Naive thymus-derived CD4-positive, alpha-beta T cell (primary cell): Measurements from ENCODE around the gene LIN7B. TPM values are rescaled to one million over a fixed set of nuclear protein-coding genes. Genes with fewer than 3 reads are reported as not detected.

Experiments
- ATAC-seq: fragments of 150-1000 bp; cut with Tn5 transposase; 2 replicates; pipeline ENCODE4 v1.10.0; 2021; ENCODE audit warnings: mild to moderate bottlenecking, moderate library complexity
- CTCF ChIA-PET: fragments of 350-600 bp; sonication (Branson Sonifier 250); formaldehyde crosslinking; loops from one replicate; lab custom pipeline; 2021; ENCODE audit warnings: antibody characterized with exemption; lab: Charles Lee
- POLR2A ChIA-PET: fragments of 350-600 bp; sonication (Branson Sonifier 250); formaldehyde crosslinking; loops from one replicate; lab custom pipeline; 2021; ENCODE audit warnings: antibody characterized with exemption, inconsistent platforms; lab: Charles Lee
- DNase-seq, 9 donors: peaks; one replicate each; pipeline versions ENCODE4 v3.0.0 to v3.0.0-alpha.2; 2020 to 2022; ENCODE audit warnings: mixed read lengths in 1 of 9
- H3K27ac ChIP-seq: one replicate; pipeline ENCODE4 v1.7.0; 2013; ENCODE audit warnings: mild to moderate bottlenecking, low read depth, low read length, moderate library complexity
- H3K27me3 ChIP-seq, 2 donors: one replicate each; pipeline ENCODE4 v1.7.0; 2013; ENCODE audit warnings: low read length in 2 of 2, mild to moderate bottlenecking in 2 of 2, moderate library complexity in 2 of 2; ENCODE audit not compliant: control insufficient read depth in 2 of 2, insufficient read depth in 2 of 2
- H3K36me3 ChIP-seq, 3 experiments: 1 replicate in 2 of 3; 2 replicates in 1 of 3; pipeline ENCODE4 v1.7.0; 2013; ENCODE audit warnings: low read length in 3 of 3, mild to moderate bottlenecking in 3 of 3, moderate library complexity in 1 of 3; ENCODE audit not compliant: insufficient read depth in 3 of 3, control insufficient read depth in 2 of 3
- H3K4me1 ChIP-seq, 2 donors: one replicate each; pipeline ENCODE4 v1.7.0; 2013; ENCODE audit warnings: low read length in 2 of 2, mild to moderate bottlenecking in 2 of 2, moderate library complexity in 1 of 2; ENCODE audit not compliant: control insufficient read depth in 2 of 2, insufficient read depth in 2 of 2
- H3K4me3 ChIP-seq: 2 replicates; pipeline ENCODE4 v1.7.0; 2013; ENCODE audit warnings: mild to moderate bottlenecking, low read length
- H3K9me3 ChIP-seq, 3 experiments: 1 replicate in 2 of 3; 2 replicates in 1 of 3; pipeline ENCODE4 v1.7.0; 2013; ENCODE audit warnings: low read length in 3 of 3; ENCODE audit not compliant: control insufficient read depth in 2 of 3
- H3K27ac Mint-ChIP-seq, 9 donors: one replicate each; pipeline ENCODE4 v1.8.0; 2020 to 2022; ENCODE audit warnings: mixed read lengths in 9 of 9, mild to moderate bottlenecking in 8 of 9, moderate library complexity in 5 of 9, inconsistent platforms in 2 of 9
- H3K27me3 Mint-ChIP-seq, 5 donors: one replicate each; pipeline ENCODE4 v1.8.0; 2021 to 2022; ENCODE audit warnings: mixed read lengths in 5 of 5, mild to moderate bottlenecking in 1 of 5
- H3K36me3 Mint-ChIP-seq, 5 donors: one replicate each; pipeline ENCODE4 v1.8.0; 2020 to 2022; ENCODE audit warnings: mixed read lengths in 5 of 5, mild to moderate bottlenecking in 3 of 5, inconsistent platforms in 1 of 5
- H3K4me1 Mint-ChIP-seq, 7 donors: one replicate each; pipeline ENCODE4 v1.8.0; 2020 to 2022; ENCODE audit warnings: mixed read lengths in 7 of 7, mild to moderate bottlenecking in 3 of 7, inconsistent platforms in 1 of 7
- H3K4me3 Mint-ChIP-seq, 10 donors: one replicate each; pipeline ENCODE4 v1.8.0; 2020 to 2022; ENCODE audit warnings: mild to moderate bottlenecking in 10 of 10, mixed read lengths in 10 of 10, moderate library complexity in 6 of 10, inconsistent platforms in 2 of 10
- H3K9me3 Mint-ChIP-seq, 11 donors: one replicate each; pipeline ENCODE4 v1.8.0; 2020 to 2022; ENCODE audit warnings: mixed read lengths in 11 of 11, mild to moderate bottlenecking in 4 of 11, inconsistent platforms in 1 of 11, moderate library complexity in 1 of 11
- intact Hi-C, 2 donors: fragments of 100-400 bp; cut with micrococcal nuclease; formaldehyde crosslinking; loops; one replicate each; pipeline ENCODE4 v1.15.1; 2023
- polyA plus RNA-seq, 2 donors: library from polyadenylated mRNA; unstranded; fragments of 300-500 nt; fragmentation: Illumina TruSeq; gene quantifications; one replicate each; pipeline ENCODE4 v1.2.3, GENCODE V29; 2021
- total RNA-seq, 6 experiments: library from RNA in 5 of 6; stranded (reverse) in 5 of 6; gene quantifications; 1 replicate in 5 of 6; 2 replicates in 1 of 6; pipeline ENCODE4 v1.2.3 and lab custom pipeline; 2021 to 2026

LIN7B gene
- total and polyA plus RNA-seq, 7 experiments from 2014 or later, result 3.7 to 21.7 (median 10.3) TPM

DNA sequence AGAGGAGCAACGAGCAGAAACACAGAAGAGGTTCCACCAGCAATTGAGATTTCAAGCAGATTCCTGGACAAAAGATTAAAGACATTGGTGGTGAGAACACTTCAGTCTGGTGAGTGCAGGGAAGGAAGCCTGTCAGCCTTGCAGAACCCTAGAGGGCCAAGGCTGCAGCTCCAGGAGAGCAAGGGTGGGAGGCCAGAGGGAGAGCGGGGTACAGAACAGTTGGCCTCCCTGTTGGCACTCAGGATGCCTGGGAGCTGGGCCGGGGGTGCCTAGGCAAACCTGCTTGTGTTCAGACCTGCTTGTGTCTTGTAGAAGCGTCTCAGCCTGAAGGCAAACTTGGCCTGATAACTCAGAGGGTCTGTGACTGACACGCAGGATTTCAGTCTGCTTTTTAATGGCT is 5.1 kb upstream of the LIN7B start:
- Mint-ChIP-seq H3K4me1 (peaks cover 9 to 29% (median 18%) of the 10 kb centered on the region in 7 donors), H3K4me3 (peak overlapping the region in 1 of 10 donors; percentile 46), H3K9me3 (peaks cover 0 to 2% (median 0%) of the 10 kb centered on the region in 11 donors), H3K36me3 (peaks cover 5 to 28% (median 16%) of the 10 kb centered on the region in 5 donors), H3K27ac (peak overlapping the region in 3 of 9 donors; percentile 10 to 40 (median 34)), H3K27me3 (no peaks in the 10 kb centered on the region)
- Histone ChIP-seq H3K4me3 (no peak overlapping the region), H3K9me3 (no peaks in the 10 kb centered on the region), H3K36me3 (peaks cover 0 to 52% (median 15%) of the 10 kb centered on the region in 3 experiments), H3K27ac (no peak overlapping the region), H3K4me1 (peaks cover 4 to 5% of the 10 kb centered on the region in 2 donors), H3K27me3 (no peaks in the 10 kb centered on the region)
- CTCF ChIA-PET, result interaction anchor here (0.9 to 1.0 kb wide), 2 partner anchors 8 to 12 kb away, joined by 3 read pairs; no protein-coding TSS in a partner anchor
- ATAC-seq (no peak), DNase-seq (no peak)
- POLR2A ChIA-PET, result no interaction called here
- intact Hi-C loops, result no loop called here

DNA sequence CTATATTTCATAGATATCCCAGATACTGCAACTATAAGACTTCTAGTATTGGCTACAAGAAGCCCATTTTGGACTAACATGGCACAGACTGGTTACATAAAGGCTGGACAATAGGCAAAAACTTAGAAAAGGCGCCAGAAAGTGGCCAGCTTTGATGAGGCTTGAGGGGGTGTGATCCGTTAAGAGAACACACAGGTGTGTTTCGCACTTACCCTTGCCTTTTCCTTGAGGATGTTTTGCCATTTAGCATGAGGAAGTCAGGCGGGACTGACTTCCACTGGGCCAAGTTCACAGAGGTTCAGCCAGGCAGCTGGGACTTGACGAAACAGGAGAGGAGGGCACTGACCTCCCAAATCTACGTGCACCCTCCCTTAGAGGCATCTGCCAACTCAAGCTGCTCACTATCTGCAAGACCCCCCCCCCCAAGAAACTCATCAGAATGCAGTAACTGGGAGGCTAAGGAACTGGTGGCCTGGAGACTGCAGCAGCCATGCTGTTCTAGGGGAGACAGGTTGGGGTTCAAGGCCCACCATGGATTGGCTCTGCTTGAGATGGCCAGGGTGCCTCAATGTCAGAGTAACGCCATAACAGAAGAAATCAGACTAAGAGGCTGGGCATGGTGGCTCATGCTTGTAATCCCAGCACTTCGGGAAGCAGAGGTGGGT is 4.5 kb upstream of the LIN7B start:
- no peak for DNase-seq

DNA sequence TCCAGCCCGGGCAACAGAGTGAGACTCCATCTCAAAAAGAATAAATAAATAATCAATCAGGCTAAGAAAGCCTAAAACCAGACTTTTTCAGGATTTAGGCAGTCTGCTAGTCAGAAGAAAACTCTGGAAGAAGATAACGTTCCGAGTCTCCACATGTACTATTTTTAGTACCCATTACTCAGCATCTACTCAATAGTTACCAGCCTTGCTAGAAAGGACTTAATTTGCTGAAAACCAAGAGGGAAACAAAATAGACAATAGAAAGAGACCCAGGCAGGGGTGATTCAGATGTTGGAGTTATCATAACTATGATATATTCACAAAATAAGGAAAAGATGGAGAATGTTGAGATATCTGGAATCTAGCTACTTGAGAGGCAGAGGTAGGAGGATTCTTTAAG is 3.6 kb upstream of the LIN7B start:
- Histone ChIP-seq H3K4me1 (peaks cover 8 to 11% of the 10 kb centered on the region in 2 donors), H3K9me3 (no peaks in the 10 kb centered on the region), H3K36me3 (peaks cover 0 to 41% (median 8%) of the 10 kb centered on the region in 3 experiments), H3K27ac (no peak overlapping the region), H3K27me3 (no peaks in the 10 kb centered on the region), H3K4me3 (no peak overlapping the region)
- Mint-ChIP-seq H3K27ac (no peak overlapping the region), H3K4me1 (peaks cover 15 to 30% (median 23%) of the 10 kb centered on the region in 7 donors), H3K27me3 (no peaks in the 10 kb centered on the region), H3K9me3 (no peaks in the 10 kb centered on the region), H3K36me3 (peaks cover 5 to 20% (median 10%) of the 10 kb centered on the region in 5 donors), H3K4me3 (no peak overlapping the region)
- CTCF ChIA-PET, result interaction anchor here (1.1 kb wide), 1 partner anchor 36 kb away, joined by 3 read pairs; no protein-coding TSS in a partner anchor
- ATAC-seq, result no peak
- no peak for DNase-seq
- POLR2A ChIA-PET, result interaction anchor here (1.1 kb wide), 1 partner anchor 18 kb away, joined by 4 read pairs; no protein-coding TSS in a partner anchor
- intact Hi-C loops, result loop anchor here in 1 of 2 donors (10.0 kb wide), 3 partner anchors 364 to 476 kb away; partner anchors contain the start of genes DBP and FLT3LG

More for the DNA sequence above, 4.5 kb upstream of the LIN7B start:
- intact Hi-C loops, result loop anchor here in 1 of 2 donors (10.0 kb wide), 3 partner anchors 365 to 475 kb away; partner anchors contain the start of genes DBP and FLT3LG
- H3K4me3 Mint-ChIP-seq, result no peak overlapping the region
- no peaks in the 10 kb centered on the region for H3K27me3 Mint-ChIP-seq
- peaks cover 9 to 27% (median 18%) of the 10 kb centered on the region in 7 donors for H3K4me1 Mint-ChIP-seq
- ChIA-PET CTCF (interaction anchor here (0.9 to 1.0 kb wide), 2 partner anchors 8 to 12 kb away, joined by 3 read pairs; no protein-coding TSS in a partner anchor), POLR2A (no interaction called here)
- Histone ChIP-seq H3K36me3 (peaks cover 0 to 48% (median 12%) of the 10 kb centered on the region in 3 experiments), H3K27ac (no peak overlapping the region), H3K4me3 (no peak overlapping the region), H3K9me3 (no peaks in the 10 kb centered on the region), H3K4me1 (peaks cover 4 to 6% of the 10 kb centered on the region in 2 donors), H3K27me3 (no peaks in the 10 kb centered on the region)
- ATAC-seq, result no peak
- H3K27ac Mint-ChIP-seq, result peak overlapping the region in 2 of 9 donors; percentile 0 to 34
- peaks cover 0 to 1% (median 0%) of the 10 kb centered on the region in 11 donors for H3K9me3 Mint-ChIP-seq
- peaks cover 5 to 26% (median 15%) of the 10 kb centered on the region in 5 donors for H3K36me3 Mint-ChIP-seq

DNA sequence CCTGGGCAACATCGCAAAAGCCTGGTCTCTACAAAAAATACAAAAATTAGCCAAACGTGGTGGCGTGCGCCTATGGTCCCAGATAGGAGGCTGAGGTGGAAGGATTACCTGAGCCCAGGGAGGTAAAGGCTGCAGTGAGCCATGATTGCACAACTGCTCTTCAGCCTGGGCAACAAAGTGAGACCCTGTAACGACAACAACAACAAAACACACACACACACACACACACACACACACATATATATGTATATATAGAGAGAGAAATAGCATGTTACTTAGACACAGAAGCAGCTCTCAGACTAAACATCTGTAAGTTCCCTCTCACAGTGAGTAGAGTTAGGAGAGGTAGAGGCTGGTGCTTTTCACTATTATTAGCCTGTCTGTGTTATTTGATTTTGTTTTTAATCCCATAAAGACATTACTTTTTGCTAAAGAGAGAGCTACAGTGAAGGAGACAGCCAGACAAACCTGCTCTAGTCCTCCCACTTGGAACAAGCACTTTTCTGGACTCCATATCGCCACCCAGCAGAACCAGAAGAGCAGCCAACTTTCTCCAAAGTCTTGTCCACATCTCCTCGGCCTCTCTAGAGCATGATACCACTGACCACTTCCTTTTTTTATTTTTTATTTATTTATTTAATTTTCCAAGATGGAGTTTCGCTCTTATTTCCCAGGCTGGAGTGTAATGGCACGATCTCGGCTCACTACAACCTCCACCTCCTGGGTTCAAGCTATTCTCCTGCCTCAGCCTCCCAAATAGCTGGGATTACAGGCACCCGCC is 2.8 kb upstream of the LIN7B start:
- Histone ChIP-seq H3K4me1 (peaks cover 8 to 11% of the 10 kb centered on the region in 2 donors), H3K4me3 (no peak overlapping the region), H3K27ac (no peak overlapping the region), H3K36me3 (peaks cover 0 to 33% (median 8%) of the 10 kb centered on the region in 3 experiments), H3K9me3 (no peaks in the 10 kb centered on the region), H3K27me3 (no peaks in the 10 kb centered on the region)
- ChIA-PET CTCF (interaction anchor here (0.6 to 1.1 kb wide), 3 partner anchors 13 to 758 kb away, joined by 3 to 4 read pairs (median 3); no protein-coding TSS in a partner anchor), POLR2A (interaction anchor here (0.6 to 1.1 kb wide), 2 partner anchors 16 to 17 kb away, joined by 4 read pairs; no protein-coding TSS in a partner anchor)
- Mint-ChIP-seq H3K4me3 (peak overlapping the region in 2 of 10 donors; percentile 21 to 25), H3K36me3 (peaks cover 5 to 20% (median 10%) of the 10 kb centered on the region in 5 donors), H3K27me3 (no peaks in the 10 kb centered on the region), H3K4me1 (peaks cover 19 to 31% (median 24%) of the 10 kb centered on the region in 7 donors), H3K9me3 (no peaks in the 10 kb centered on the region), H3K27ac (peak overlapping the region in 1 of 9 donors; percentile 13)
- intact Hi-C loops, result loop anchor here in 1 of 2 donors (10.0 kb wide), 3 partner anchors 363 to 477 kb away; partner anchors contain the start of genes DBP and FLT3LG
- DNase-seq (no peak), ATAC-seq (no peak)

DNA sequence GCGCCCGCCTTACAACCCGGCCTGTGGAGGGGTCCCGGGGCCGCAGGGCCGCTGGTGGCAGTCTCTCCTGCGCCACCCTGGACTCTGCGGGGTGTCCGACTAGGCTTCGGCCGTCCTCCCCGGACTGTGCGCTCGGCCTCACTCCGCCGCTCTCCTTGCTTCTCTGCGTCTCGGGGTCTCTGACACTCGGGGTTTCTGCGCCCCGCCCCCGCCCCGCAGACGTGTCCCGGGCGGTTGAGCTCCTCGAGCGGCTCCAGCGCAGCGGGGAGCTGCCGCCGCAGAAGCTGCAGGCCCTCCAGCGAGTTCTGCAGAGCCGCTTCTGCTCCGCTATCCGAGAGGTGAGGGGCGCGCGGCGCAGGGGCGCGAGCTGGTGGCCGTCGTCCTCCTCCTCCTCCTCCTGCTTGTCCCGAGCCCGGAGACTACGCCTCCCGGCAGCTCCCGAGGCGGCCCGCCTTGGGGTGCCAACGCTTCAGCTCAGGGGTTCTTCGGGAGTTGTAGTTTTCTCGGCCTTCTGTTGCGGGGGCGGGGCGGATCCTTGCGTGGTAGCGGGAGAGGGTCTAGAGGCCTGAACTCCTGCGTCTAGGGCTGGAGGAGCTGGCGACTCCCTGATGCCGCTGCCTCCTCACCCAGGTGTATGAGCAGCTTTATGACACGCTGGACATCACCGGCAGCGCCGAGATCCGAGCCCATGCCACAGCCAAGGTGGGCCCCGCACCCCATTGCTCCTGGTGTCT is 627 bp downstream of the LIN7B start:
- H3K9me3 Mint-ChIP-seq, result no peaks in the 10 kb centered on the region
- Histone ChIP-seq H3K4me1 (peaks cover 15 to 19% of the 10 kb centered on the region in 2 donors), H3K4me3 (peak overlapping the region; percentile 54), H3K9me3 (no peaks in the 10 kb centered on the region), H3K36me3 (peaks cover 0 to 4% (median 0%) of the 10 kb centered on the region in 3 experiments), H3K27me3 (no peaks in the 10 kb centered on the region), H3K27ac (peak overlapping the region; percentile 72)
- ChIA-PET CTCF (interaction anchor here (0.5 to 2.2 kb wide), 6 partner anchors 17 to 459 kb away, joined by 3 to 17 read pairs (median 3); no protein-coding TSS in a partner anchor), POLR2A (interaction anchor here (0.8 to 1.2 kb wide), 6 partner anchors 13 to 153 kb away, joined by 3 to 13 read pairs (median 3); no protein-coding TSS in a partner anchor)
- peak in 8 of 9 donors; percentile 27 to 61 (median 52) for DNase-seq
- no peaks in the 10 kb centered on the region for H3K36me3 Mint-ChIP-seq
- H3K27me3 Mint-ChIP-seq, result peaks cover 0 to 2% (median 0%) of the 10 kb centered on the region in 5 donors
- H3K4me1 Mint-ChIP-seq, result peaks cover 27 to 48% (median 34%) of the 10 kb centered on the region in 7 donors
- intact Hi-C loops, result loop anchor here (1.0 to 10.0 kb wide), 14 partner anchors 14 to 913 kb away; partner anchors contain the start of genes ALDH16A1 (in 1 of the 2), DBP (in 1 of the 2), FLT3LG (in 1 of the 2) and GYS1 (in 1 of the 2)
- no peak for ATAC-seq
- peak overlapping the region in 7 of 9 donors; percentile 47 to 91 (median 69) for H3K27ac Mint-ChIP-seq
- H3K4me3 Mint-ChIP-seq, result peak overlapping the region; percentile 77 to 94 (median 84)
